ENCODE results near the gene PPP2R5C.

DNA sequence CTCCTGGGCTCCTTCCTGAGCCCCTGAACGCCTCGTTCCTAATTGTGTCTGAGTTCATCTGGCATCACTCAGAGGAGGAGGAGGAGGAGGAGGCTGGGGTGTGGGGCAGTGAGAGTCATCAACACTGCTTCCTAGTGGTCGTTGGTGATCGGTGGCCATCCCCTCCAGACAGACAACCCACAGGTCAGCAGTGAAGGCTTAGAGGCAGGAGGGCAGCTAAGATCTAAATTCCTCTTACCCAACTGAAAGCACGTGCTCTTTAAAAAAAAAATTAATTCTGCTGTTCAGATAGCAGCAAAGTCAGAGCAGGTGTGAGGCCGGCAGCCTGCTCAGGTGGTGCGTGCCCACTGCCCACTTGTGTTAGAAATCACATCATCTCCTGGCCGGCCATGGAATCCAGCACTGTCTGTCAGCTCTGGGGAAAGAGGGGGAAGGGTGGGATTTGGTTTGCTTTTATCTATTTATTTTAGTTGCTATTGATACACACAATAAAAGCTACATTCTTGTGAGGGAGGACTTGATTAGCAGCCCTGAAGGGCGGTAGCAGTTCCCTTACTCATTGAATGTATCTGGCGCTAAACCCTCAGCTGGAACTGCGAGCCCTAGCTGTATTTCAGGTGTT is 46.6 kb downstream of the PPP2R5C start:
- TF ChIP-seq, protein P1, sequence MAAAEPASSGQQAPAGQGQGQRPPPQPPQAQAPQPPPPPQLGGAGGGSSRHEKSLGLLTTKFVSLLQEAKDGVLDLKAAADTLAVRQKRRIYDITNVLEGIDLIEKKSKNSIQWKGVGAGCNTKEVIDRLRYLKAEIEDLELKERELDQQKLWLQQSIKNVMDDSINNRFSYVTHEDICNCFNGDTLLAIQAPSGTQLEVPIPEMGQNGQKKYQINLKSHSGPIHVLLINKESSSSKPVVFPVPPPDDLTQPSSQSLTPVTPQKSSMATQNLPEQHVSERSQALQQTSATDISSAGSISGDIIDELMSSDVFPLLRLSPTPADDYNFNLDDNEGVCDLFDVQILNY (CRISPR knock-in tag; IDR thresholded peaks at IDR 0.05), result no peak
- TF ChIP-seq, protein P2, sequence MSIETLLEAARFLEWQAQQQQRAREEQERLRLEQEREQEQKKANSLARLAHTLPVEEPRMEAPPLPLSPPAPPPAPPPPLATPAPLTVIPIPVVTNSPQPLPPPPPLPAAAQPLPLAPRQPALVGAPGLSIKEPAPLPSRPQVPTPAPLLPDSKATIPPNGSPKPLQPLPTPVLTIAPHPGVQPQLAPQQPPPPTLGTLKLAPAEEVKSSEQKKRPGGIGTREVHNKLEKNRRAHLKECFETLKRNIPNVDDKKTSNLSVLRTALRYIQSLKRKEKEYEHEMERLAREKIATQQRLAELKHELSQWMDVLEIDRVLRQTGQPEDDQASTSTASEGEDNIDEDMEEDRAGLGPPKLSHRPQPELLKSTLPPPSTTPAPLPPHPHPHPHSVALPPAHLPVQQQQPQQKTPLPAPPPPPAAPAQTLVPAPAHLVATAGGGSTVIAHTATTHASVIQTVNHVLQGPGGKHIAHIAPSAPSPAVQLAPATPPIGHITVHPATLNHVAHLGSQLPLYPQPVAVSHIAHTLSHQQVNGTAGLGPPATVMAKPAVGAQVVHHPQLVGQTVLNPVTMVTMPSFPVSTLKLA (conservative IDR thresholded peaks at IDR 0.05), result peak; percentile 30 to 42; a peak in 1 of 4 replicates
